Common myeloid progenitor, CD34-positive (primary cell): ENCODE results near the gene CNNM3.
"Not testable (repeated sequence)": the region's sequence is repeated elsewhere in the genome, so short reads cannot be mapped to it uniquely, and the experiment has no call there.

Experiments
- CTCF ChIA-PET: fragments of 350-600 bp; sonication (Branson Sonifier 250); formaldehyde crosslinking; loops from one replicate; lab custom pipeline; 2021; ENCODE audit warnings: antibody characterized with exemption; lab: Charles Lee
- POLR2A ChIA-PET: fragments of 350-600 bp; sonication (Branson Sonifier 250); formaldehyde crosslinking; loops from one replicate; lab custom pipeline; 2021; ENCODE audit warnings: antibody characterized with exemption; lab: Charles Lee
- DNase-seq, 3 donors: peaks; one replicate each; pipeline versions ENCODE4 v3.0.0 to v3.0.0-alpha.2; 2013
- H3K27ac ChIP-seq, 2 experiments: 1 replicate in 1 of 2; 2 replicates in 1 of 2; pipeline ENCODE4 v1.7.0; 2013; ENCODE audit warnings: inconsistent platforms in 2 of 2, low read length in 2 of 2, mild to moderate bottlenecking in 2 of 2, low read depth in 1 of 2, moderate library complexity in 1 of 2; ENCODE audit not compliant: severe bottlenecking in 2 of 2, insufficient read depth in 1 of 2, poor library complexity in 1 of 2
- H3K27me3 ChIP-seq, 5 experiments: replicated peaks in 2 of 5; 1 replicate in 3 of 5; 2 replicates in 2 of 5; pipeline versions ENCODE4 v1.6.1 to v1.7.0; 2013; ENCODE audit warnings: low read length in 4 of 5, mild to moderate bottlenecking in 2 of 5, moderate library complexity in 2 of 5, inconsistent platforms in 1 of 5; ENCODE audit not compliant: insufficient read depth in 5 of 5, control insufficient read depth in 4 of 5
- H3K36me3 ChIP-seq, 4 experiments: 1 replicate in 2 of 4; 2 replicates in 2 of 4; pipeline versions ENCODE4 v1.6.1 to v1.7.0; 2013; ENCODE audit warnings: low read length in 3 of 4, control low read depth in 1 of 4, mild to moderate bottlenecking in 1 of 4; ENCODE audit not compliant: control insufficient read depth in 4 of 4, insufficient read depth in 4 of 4
- H3K4me1 ChIP-seq, 4 experiments: 1 replicate in 3 of 4; 2 replicates in 1 of 4; pipeline versions ENCODE4 v1.6.1 to v1.7.1; 2013; ENCODE audit warnings: low read length in 3 of 4, mild to moderate bottlenecking in 3 of 4, control low read depth in 1 of 4, inconsistent platforms in 1 of 4, moderate library complexity in 1 of 4; ENCODE audit not compliant: control insufficient read depth in 4 of 4, insufficient read depth in 4 of 4; ENCODE audit errors: control extremely low read depth in 1 of 4
- H3K4me3 ChIP-seq, 7 experiments: 1 replicate in 4 of 7; 2 replicates in 3 of 7; pipeline versions ENCODE4 v1.5.1 to v1.7.0; 2013; ENCODE audit warnings: mild to moderate bottlenecking in 7 of 7, low read length in 6 of 7, moderate library complexity in 6 of 7, inconsistent platforms in 2 of 7, low read depth in 2 of 7, control low read depth in 1 of 7; ENCODE audit not compliant: insufficient read depth in 4 of 7, control insufficient read depth in 1 of 7; ENCODE audit errors: extremely low read depth in 1 of 7
- H3K9me3 ChIP-seq, 5 experiments: 1 replicate in 4 of 5; 2 replicates in 1 of 5; pipeline versions ENCODE4 v1.6.1 to v1.7.1; 2013; ENCODE audit warnings: low read length in 4 of 5, mild to moderate bottlenecking in 2 of 5, inconsistent platforms in 1 of 5, low read depth in 1 of 5, moderate library complexity in 1 of 5; ENCODE audit not compliant: control insufficient read depth in 4 of 5, insufficient read depth in 2 of 5; ENCODE audit errors: control extremely low read depth in 1 of 5
- WGBS: methylation state at CpG from one replicate; pipeline ENCODE4 v1.1.5; 2013; ENCODE audit not compliant: insufficient coverage; 5-methylcytosine and 5-hydroxymethylcytosine counted together

The CNNM3 gene

GRCh38 chr2:96802721-96803120, 13.3 kb upstream of the CNNM3 start:
- DNase-seq, result no peak
- H3K4me3 ChIP-seq, result no peak overlapping the region
- CTCF ChIA-PET, result interaction anchor here (0.9 to 1.4 kb wide), 5 partner anchors 18 to 246 kb away, joined by 3 to 6 read pairs (median 3); no protein-coding TSS in a partner anchor
- peaks cover 0 to 17% (median 14%) of the 10 kb centered on the region in 4 experiments for H3K4me1 ChIP-seq
- no peaks in the 10 kb centered on the region for H3K9me3 ChIP-seq
- 94% methylated on average over 4 of the region's 7 CpGs for WGBS
- POLR2A ChIA-PET, result no interaction called here
- peaks cover 6 to 46% (median 24%) of the 10 kb centered on the region in 4 experiments for H3K36me3 ChIP-seq
- no peak overlapping the region for H3K27ac ChIP-seq
- H3K27me3 ChIP-seq, result no peaks in the 10 kb centered on the region

GRCh38 chr2:96804986-96805385, 11.1 kb upstream of the CNNM3 start:
- POLR2A ChIA-PET, result no interaction called here
- Histone ChIP-seq H3K9me3 (no peaks in the 10 kb centered on the region), H3K27ac (no peak overlapping the region), H3K36me3 (peaks cover 7 to 41% (median 25%) of the 10 kb centered on the region in 4 experiments), H3K27me3 (no peaks in the 10 kb centered on the region), H3K4me1 (peaks cover 0 to 14% (median 11%) of the 10 kb centered on the region in 4 experiments), H3K4me3 (no peak overlapping the region)
- DNase-seq, result no peak
- CTCF ChIA-PET, result interaction anchor here (0.8 to 1.8 kb wide), 2 partner anchors 11 to 44 kb away, joined by 3 read pairs; partner anchors contain the start of gene CNNM4

DNA sequence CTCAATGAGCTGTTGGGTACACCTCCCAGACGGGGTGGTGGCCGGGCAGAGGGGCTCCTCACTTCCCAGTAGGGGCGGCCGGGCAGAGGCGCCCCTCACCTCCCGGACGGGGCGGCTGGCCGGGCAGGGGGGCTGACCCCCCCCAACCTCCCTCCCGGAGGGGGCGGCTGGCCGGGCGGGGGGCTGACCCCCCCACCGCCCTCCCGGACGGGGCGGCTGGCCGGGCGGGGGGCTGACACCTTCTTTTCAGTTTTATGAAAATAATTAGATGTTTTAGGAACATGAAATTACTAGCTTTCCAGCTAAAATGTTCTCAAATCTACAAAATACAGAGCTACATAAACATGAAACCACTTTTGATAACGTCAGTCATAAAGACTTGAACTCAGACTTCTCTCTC, 10.1 kb upstream of the CNNM3 start:
- CTCF ChIA-PET, result interaction anchor here (1.0 to 1.8 kb wide), 3 partner anchors 10 to 199 kb away, joined by 3 to 4 read pairs (median 3); no protein-coding TSS in a partner anchor
- H3K27me3 ChIP-seq, H3K27ac ChIP-seq, H3K9me3 ChIP-seq, POLR2A ChIA-PET, H3K4me3 ChIP-seq, DNase-seq, H3K4me1 ChIP-seq: not testable (repeated sequence)
- no CpG with 5 or more reads among the region's 20 CpGs for WGBS
- peaks cover 7 to 51% (median 32%) of the 10 kb centered on the region in 4 experiments for H3K36me3 ChIP-seq

- peaks cover 6 to 52% (median 31%) of the 10 kb centered on the region in 4 experiments for H3K36me3 ChIP-seq
- no peaks in the 10 kb centered on the region for H3K27me3 ChIP-seq
- H3K27ac ChIP-seq, result no peak overlapping the region
- ChIA-PET CTCF (interaction anchor here (1.0 to 1.8 kb wide), 5 partner anchors 9 to 199 kb away, joined by 3 to 4 read pairs (median 3); no protein-coding TSS in a partner anchor), POLR2A (no interaction called here)
- H3K9me3 ChIP-seq, result no peaks in the 10 kb centered on the region
- 96% methylated on average over 11 of the region's 23 CpGs for WGBS
- H3K4me3 ChIP-seq, result no peak overlapping the region
- no peaks in the 10 kb centered on the region for H3K4me1 ChIP-seq
- no peak for DNase-seq
These were observed 9.5 kb upstream of the CNNM3 start for GRCh38 chr2:96806468-96807126.

GRCh38 chr2:96807127-96807471, 9.0 kb upstream of the CNNM3 start:
- POLR2A ChIA-PET, result no interaction called here
- WGBS, result 95% methylated on average over 9 of the region's 10 CpGs
- Histone ChIP-seq H3K9me3 (no peaks in the 10 kb centered on the region), H3K36me3 (peaks cover 4 to 50% (median 29%) of the 10 kb centered on the region in 4 experiments), H3K27me3 (no peaks in the 10 kb centered on the region), H3K27ac (no peak overlapping the region), H3K4me1 (no peaks in the 10 kb centered on the region), H3K4me3 (no peak overlapping the region)
- no peak for DNase-seq
- CTCF ChIA-PET, result interaction anchor here (0.6 to 1.5 kb wide), 4 partner anchors 43 to 200 kb away, joined by 3 to 4 read pairs (median 3); no protein-coding TSS in a partner anchor

DNA sequence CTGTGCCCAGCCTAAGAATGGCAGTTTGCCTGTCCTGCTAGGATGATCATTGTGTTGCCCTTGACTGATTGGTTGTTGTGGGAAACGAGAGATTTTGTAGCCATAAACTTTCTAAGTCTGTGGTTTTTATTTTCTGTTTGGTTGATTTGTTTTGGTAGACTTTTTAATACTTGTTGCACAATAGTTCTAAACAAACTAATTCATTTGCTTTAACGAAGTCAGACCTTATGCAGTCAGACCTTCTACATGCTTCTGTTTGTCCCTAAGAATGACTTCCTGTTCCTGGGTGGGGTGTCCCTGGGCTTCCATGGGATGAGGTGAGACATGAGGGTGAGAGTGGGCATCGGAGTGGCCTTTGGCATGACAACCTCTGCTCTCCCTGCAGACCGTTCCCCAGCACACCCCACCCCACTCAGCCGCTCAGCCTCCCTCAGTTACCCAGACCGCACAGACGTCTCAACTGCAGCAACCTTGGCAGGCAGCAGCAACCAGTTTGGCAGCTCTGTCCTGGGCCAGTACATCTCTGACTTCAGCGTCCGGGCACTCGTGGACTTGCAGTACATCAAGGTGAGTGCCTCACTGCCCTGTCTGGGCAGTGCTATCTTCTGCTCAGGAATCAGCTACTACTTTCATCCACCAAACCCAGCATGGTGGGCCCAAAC, 7.8 kb upstream of the CNNM3 start:
- ChIA-PET POLR2A (no interaction called here), CTCF (no interaction called here)
- 97% methylated on average over 6 of the region's 10 CpGs for WGBS
- Histone ChIP-seq H3K36me3 (peaks cover 2 to 44% (median 32%) of the 10 kb centered on the region in 4 experiments), H3K27me3 (no peaks in the 10 kb centered on the region), H3K4me1 (no peaks in the 10 kb centered on the region), H3K27ac (no peak overlapping the region), H3K9me3 (no peaks in the 10 kb centered on the region), H3K4me3 (no peak overlapping the region)
- no peak for DNase-seq
